HCT116 (cell line): Measurements from ENCODE around the gene PTPRR. TPM values are rescaled to one million over a fixed set of nuclear protein-coding genes. Genes with fewer than 3 reads are reported as not detected.

Source experiments
- ATAC-seq: fragments of 200-7000 bp; cut with Tn5 transposase; 2 replicates; pipeline ENCODE4 v1.9.1; 2020; ENCODE audit warnings: mild to moderate bottlenecking, moderate library complexity
- BruUV-seq: library from RNA; stranded (reverse); fragments of 400-500 nt; replicated peaks from 2 replicates; lab custom pipeline; 2021; lab: Mats Ljungman, UMichigan
- CTCF ChIA-PET: fragments of 300-600 bp; sonication (Branson Sonifier 250); formaldehyde crosslinking; loops from one replicate; lab custom pipeline; 2021; ENCODE audit warnings: antibody characterized with exemption; lab: Charles Lee
- POLR2A ChIA-PET: fragments of 300-600, 350-600 bp; sonication (Branson Sonifier 250); formaldehyde crosslinking; loops from one replicate; lab custom pipeline; 2021; ENCODE audit warnings: antibody characterized with exemption; lab: Charles Lee
- RAD21 ChIA-PET, 2 experiments: fragments of 300-600 bp; sonication (Branson Sonifier 250); formaldehyde crosslinking; loops; one replicate each; lab custom pipeline; 2023; ENCODE audit warnings: low total read pairs in 2 of 2; ENCODE audit not compliant: uncharacterized antibody in 2 of 2, unreplicated experiment in 2 of 2, low non-redundant PET in 1 of 2; lab: Charles Lee
- DNase-seq: peaks from one replicate; pipeline ENCODE4 v3.0.0-alpha.2; 2010; ENCODE audit warnings: low read depth, low spot score
- H2AFZ ChIP-seq: fragments of 200-600 bp; shearing (Covaris generic), sonication (generic); 2 replicates; pipeline ENCODE4 v1.6.1; 2017; ENCODE audit warnings: low read depth, mixed run types, mixed read lengths, antibody characterized with exemption, low read length; ENCODE audit not compliant: poor library complexity, severe bottlenecking
- H3K27ac ChIP-seq: 2 replicates; pipeline ENCODE4 v1.5.1; 2012; ENCODE audit warnings: low read depth, low read length
- H3K27me3 ChIP-seq: fragments of 200-600 bp; sonication (generic); 2 replicates; pipeline ENCODE4 v1.6.1; 2016; ENCODE audit warnings: mixed run types, low read length, mixed read lengths; ENCODE audit not compliant: insufficient read depth
- H3K36me3 ChIP-seq, 2 experiments: fragments of 200-500 bp in 1 of 2; fragments of 200-600 bp in 1 of 2; sonication (Bioruptor generic) in 1 of 2; sonication (generic) in 1 of 2; 2 replicates each; pipeline versions ENCODE4 v1.5.1 to v1.6.1; 2014 to 2016; ENCODE audit warnings: low read length in 2 of 2, inconsistent platforms in 1 of 2, mixed read lengths in 1 of 2, mixed run types in 1 of 2; ENCODE audit not compliant: insufficient read depth in 2 of 2, control insufficient read depth in 1 of 2
- H3K4me1 ChIP-seq, 2 experiments: fragments of 200-600 bp in 1 of 2; sonication (generic) in 1 of 2; 2 replicates each; pipeline versions ENCODE4 v1.5.1 to v1.6.1; 2012 to 2017; ENCODE audit warnings: low read length in 2 of 2, inconsistent platforms in 1 of 2, mild to moderate bottlenecking in 1 of 2, mixed read lengths in 1 of 2, mixed run types in 1 of 2, moderate library complexity in 1 of 2; ENCODE audit not compliant: insufficient read depth in 2 of 2, control insufficient read depth in 1 of 2
- H3K4me2 ChIP-seq: fragments of 200-600 bp; sonication (generic); 2 replicates; pipeline ENCODE4 v1.6.1; 2017; ENCODE audit warnings: mixed run types, low read length, mixed read lengths
- H3K4me3 ChIP-seq, 2 experiments: fragments of 200-600 bp in 1 of 2; sonication (generic) in 1 of 2; replicated peaks in 1 of 2; 2 replicates each; pipeline ENCODE4 v1.5.1; 2011 to 2016; ENCODE audit warnings: low read length in 2 of 2, control low read depth in 1 of 2, low read depth in 1 of 2, mild to moderate bottlenecking in 1 of 2, mixed read lengths in 1 of 2, mixed run types in 1 of 2
- H3K79me2 ChIP-seq: fragments of 200-600 bp; sonication (generic); 2 replicates; pipeline ENCODE4 v1.6.1; 2017; ENCODE audit warnings: mild to moderate bottlenecking, mixed run types, low read length, moderate library complexity, mixed read lengths; ENCODE audit not compliant: insufficient read depth
- H3K9ac ChIP-seq: fragments of 200-600 bp; sonication (generic); 2 replicates; pipeline ENCODE4 v1.6.1; 2016; ENCODE audit warnings: low read length, mixed read lengths
- H3K9me2 ChIP-seq: fragments of 200-600 bp; sonication (generic), shearing (Covaris generic); 2 replicates; pipeline ENCODE4 v1.6.1; 2017; ENCODE audit warnings: mixed run types, mild to moderate bottlenecking, moderate library complexity; ENCODE audit not compliant: insufficient read depth
- H3K9me3 ChIP-seq, 2 experiments: fragments of 200-500 bp in 1 of 2; fragments of 200-600 bp in 1 of 2; sonication (Bioruptor generic) in 1 of 2; sonication (generic) in 1 of 2; 2 replicates each; pipeline ENCODE4 v1.6.1; 2014 to 2017; ENCODE audit warnings: low read length in 2 of 2, mixed read lengths in 2 of 2, inconsistent platforms in 1 of 2, low read depth in 1 of 2, mild to moderate bottlenecking in 1 of 2, mixed run types in 1 of 2, moderate library complexity in 1 of 2; ENCODE audit not compliant: control insufficient read depth in 1 of 2, insufficient read depth in 1 of 2
- H4K20me1 ChIP-seq: fragments of 200-600 bp; sonication (generic), shearing (Covaris generic); 2 replicates; pipeline ENCODE4 v1.6.1; 2017; ENCODE audit warnings: mixed run types, mild to moderate bottlenecking, moderate library complexity; ENCODE audit not compliant: insufficient read depth
- REST ChIP-seq: IDR thresholded peaks from 2 replicates; pipeline ENCODE4 v1.6.1; 2012; ENCODE audit warnings: low read depth
- TCF7L2 ChIP-seq: IDR thresholded peaks from 2 replicates; pipeline ENCODE4 v1.7.0; 2011; ENCODE audit warnings: borderline replicate concordance, inconsistent platforms; ENCODE audit not compliant: insufficient read depth, insufficient read length; ENCODE audit errors: extremely low read depth
- YY1 ChIP-seq: IDR thresholded peaks from 2 replicates; pipeline ENCODE4 v1.6.1; 2011; ENCODE audit warnings: low read length, low read depth, moderate library complexity, mild to moderate bottlenecking; ENCODE audit not compliant: insufficient replicate concordance; ENCODE audit errors: extremely low read depth
- intact Hi-C: fragments of 100-400 bp; cut with micrococcal nuclease; formaldehyde crosslinking; loops from 2 replicates; pipeline ENCODE4 v1.10.0; 2022
- total RNA-seq: library from RNA; stranded (reverse); gene quantifications from one replicate; pipeline ENCODE4 v1.2.1, GENCODE V29; 2021; ENCODE audit not compliant: unreplicated experiment

PTPRR gene
- total RNA-seq, 1 experiment from 2014 or later, result 0.27 TPM

- CTCF ChIA-PET, result no interaction called here
- no peaks in the 10 kb centered on the region for H3K27me3 ChIP-seq
- TF ChIP-seq TCF7L2 (no peak), REST (no peak), YY1 (no peak)
- TF ChIP-seq, all 23 proteins: peak for 0
- Histone ChIP-seq H4K20me1 (no peaks in the 10 kb centered on the region), H2AFZ (no peak overlapping the region), H3K9me3 (no peaks in the 10 kb centered on the region), H3K9me2 (no peaks in the 10 kb centered on the region), H3K27ac (no peak overlapping the region), H3K36me3 (no peaks in the 10 kb centered on the region), H3K4me1 (no peaks in the 10 kb centered on the region), H3K4me3 (no peak overlapping the region), H3K4me2 (no peak overlapping the region), H3K79me2 (no peaks in the 10 kb centered on the region), H3K9ac (no peak overlapping the region)
- POLR2A ChIA-PET, result no interaction called here
- RAD21 ChIA-PET, result no interaction called here
- no TSS peak for BruUV-seq
- ATAC-seq (no peak), DNase-seq (no peak)
- intact Hi-C loops, result no loop called here
Observed at GRCh38 chr12:70890895-70891832, 29.4 kb downstream of the PTPRR start.
